PC-3 (cell line): ENCODE data around the gene EIF5A2. TPM values are rescaled to one million over a fixed set of nuclear protein-coding genes. Genes with fewer than 3 reads are reported as not detected.
"Not testable (repeated sequence)": the region's sequence is repeated elsewhere in the genome, so short reads cannot be mapped to it uniquely, and the experiment has no call there.

Source experiments
- ATAC-seq: fragments of 200-7000 bp; cut with Tn5 transposase; 2 replicates; pipeline ENCODE4 v1.9.1; 2020; ENCODE audit warnings: mild to moderate bottlenecking, moderate library complexity
- BruUV-seq: library from RNA; stranded (reverse); fragments of 400-500 nt; replicated peaks from 2 replicates; lab custom pipeline; 2021; lab: Mats Ljungman, UMichigan
- CTCF ChIA-PET: fragments of 300-600 bp; sonication (Branson Sonifier 250); formaldehyde crosslinking; loops from one replicate; lab custom pipeline; 2022; ENCODE audit warnings: antibody characterized with exemption; lab: Charles Lee
- POLR2A ChIA-PET: fragments of 300-600 bp; sonication (Branson Sonifier 250); formaldehyde crosslinking; loops from one replicate; lab custom pipeline; 2022; ENCODE audit warnings: antibody characterized with exemption; ENCODE audit not compliant: unreplicated experiment; lab: Charles Lee
- DNase-seq: peaks from one replicate; pipeline ENCODE4 v3.0.0-alpha.2; 2015
- H2AFZ ChIP-seq: fragments of 300-600 bp; sonication (generic); 2 replicates; pipeline ENCODE4 v1.6.0; 2016; ENCODE audit warnings: antibody characterized with exemption, low read length
- H3F3A ChIP-seq: fragments of 300-600 bp; sonication (generic); one replicate; pipeline ENCODE4 v1.6.0; 2017; ENCODE audit warnings: antibody characterized with exemption, low read length, control low read depth, mild to moderate bottlenecking; ENCODE audit not compliant: unreplicated experiment
- H3K27ac ChIP-seq: fragments of 300-600 bp; sonication (generic); 2 replicates; pipeline ENCODE4 v1.5.1; 2016; ENCODE audit warnings: mild to moderate bottlenecking, low read length
- H3K27me3 ChIP-seq: fragments of 300-600 bp; sonication (generic); 2 replicates; pipeline ENCODE4 v1.6.1; 2016; ENCODE audit warnings: low read length, mixed read lengths
- H3K36me3 ChIP-seq: fragments of 300-600 bp; sonication (generic); 2 replicates; pipeline ENCODE4 v1.6.1; 2016; ENCODE audit warnings: low read depth, mixed run types, low read length, mixed read lengths
- H3K4me1 ChIP-seq: fragments of 300-600 bp; sonication (generic); 2 replicates; pipeline ENCODE4 v1.5.1; 2016; ENCODE audit warnings: low read length; ENCODE audit not compliant: insufficient read depth
- H3K4me2 ChIP-seq: fragments of 300-600 bp; sonication (generic); 2 replicates; pipeline ENCODE4 v1.6.0; 2016; ENCODE audit warnings: low read length
- H3K4me3 ChIP-seq: fragments of 300-600 bp; sonication (generic); 2 replicates; pipeline ENCODE4 v1.5.1; 2016; ENCODE audit warnings: mild to moderate bottlenecking, low read length, mixed read lengths
- H3K79me2 ChIP-seq: fragments of 300-600 bp; sonication (generic); 2 replicates; pipeline ENCODE4 v1.6.1; 2017; ENCODE audit warnings: low read length, mixed read lengths
- H3K9ac ChIP-seq: fragments of 300-600 bp; sonication (generic); 2 replicates; pipeline ENCODE4 v1.6.0; 2016; ENCODE audit warnings: mild to moderate bottlenecking, low read length
- H3K9me2 ChIP-seq: fragments of 300-600 bp; sonication (generic); replicated peaks from 2 replicates; pipeline ENCODE4 v1.6.1; 2016; ENCODE audit warnings: mixed run types, low read length, mixed read lengths
- H3K9me3 ChIP-seq: fragments of 300-600 bp; sonication (generic); 2 replicates; pipeline ENCODE4 v1.6.1; 2016; ENCODE audit warnings: low read length, mixed read lengths
- H4K20me1 ChIP-seq: fragments of 300-600 bp; sonication (generic); 2 replicates; pipeline ENCODE4 v1.6.1; 2016; ENCODE audit warnings: low read length, mixed read lengths
- EZH2 ChIP-seq: fragments of 300-600 bp; sonication (generic); IDR thresholded peaks from one replicate; pipeline ENCODE4 v1.6.1; 2017; ENCODE audit warnings: antibody characterized with exemption, mild to moderate bottlenecking, low read length; ENCODE audit not compliant: unreplicated experiment
- EZH2phosphoT487 ChIP-seq: fragments of 300-600 bp; sonication (generic); IDR thresholded peaks from 2 replicates; pipeline ENCODE4 v1.6.1; 2018; ENCODE audit warnings: mild to moderate bottlenecking, antibody characterized with exemption, low read length, borderline replicate concordance
- intact Hi-C: fragments of 100-400 bp; cut with micrococcal nuclease; formaldehyde crosslinking; loops from 2 replicates; pipeline ENCODE4 v1.9.0; 2023
- total RNA-seq: library from RNA; depleted of rRNA; stranded (reverse); fragments of >200 nt; gene quantifications from 2 replicates; pipeline ENCODE4 v1.2.3, GENCODE V29; 2014
- TF ChIP-seq, protein P1 (sequence below): fragments of 300-600 bp; sonication (generic); conservative IDR thresholded peaks from 2 replicates; pipeline ENCODE4 v1.5.1; 2017; ENCODE audit warnings: antibody characterized with exemption, low read depth, mild to moderate bottlenecking, low read length

Gene EIF5A2
- total RNA-seq, 1 experiment from 2014 or later: 11.1 TPM

DNA sequence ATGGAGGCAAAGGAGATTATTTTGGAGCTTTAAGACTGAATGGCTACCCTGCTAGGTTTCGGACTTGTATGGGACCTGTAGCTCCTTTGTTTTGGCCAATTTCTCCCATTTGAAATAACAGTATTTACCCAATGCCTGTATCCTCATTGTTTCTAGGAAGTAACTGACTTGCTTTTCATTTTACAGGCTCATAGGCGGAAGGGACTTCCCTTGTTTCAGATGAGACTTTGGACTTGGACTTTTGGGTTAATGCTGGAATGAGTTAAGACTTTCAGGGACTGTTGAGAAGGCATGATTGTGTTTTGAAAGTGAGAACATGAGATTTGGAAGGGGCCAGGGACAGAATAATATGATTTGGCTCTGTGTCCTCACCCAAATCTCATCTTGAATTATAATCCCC lies 10.5 kb downstream of the EIF5A2 start:
- Histone ChIP-seq H3K27me3 (no peaks in the 10 kb centered on the region), H3K79me2 (no peaks in the 10 kb centered on the region), H3K9me2 (no peaks in the 10 kb centered on the region), H3K9ac (no peak overlapping the region), H3K36me3 (no peaks in the 10 kb centered on the region; the same call in 1 of the 2 replicates), H4K20me1 (no peaks in the 10 kb centered on the region), H3K4me3 (no peak overlapping the region), H3F3A (no peaks in the 10 kb centered on the region), H3K4me2 (no peak overlapping the region), H2AFZ (no peak overlapping the region), H3K9me3 (no peaks in the 10 kb centered on the region), H3K27ac (no peak overlapping the region), H3K4me1 (no peaks in the 10 kb centered on the region)
- ChIA-PET CTCF (no interaction called here), POLR2A (no interaction called here)
- ATAC-seq: no peak
- intact Hi-C loops: no loop called here
- no peak for DNase-seq
- TF ChIP-seq EZH2 (no peak), EZH2phosphoT487 (no peak)
- TF ChIP-seq, protein P1, sequence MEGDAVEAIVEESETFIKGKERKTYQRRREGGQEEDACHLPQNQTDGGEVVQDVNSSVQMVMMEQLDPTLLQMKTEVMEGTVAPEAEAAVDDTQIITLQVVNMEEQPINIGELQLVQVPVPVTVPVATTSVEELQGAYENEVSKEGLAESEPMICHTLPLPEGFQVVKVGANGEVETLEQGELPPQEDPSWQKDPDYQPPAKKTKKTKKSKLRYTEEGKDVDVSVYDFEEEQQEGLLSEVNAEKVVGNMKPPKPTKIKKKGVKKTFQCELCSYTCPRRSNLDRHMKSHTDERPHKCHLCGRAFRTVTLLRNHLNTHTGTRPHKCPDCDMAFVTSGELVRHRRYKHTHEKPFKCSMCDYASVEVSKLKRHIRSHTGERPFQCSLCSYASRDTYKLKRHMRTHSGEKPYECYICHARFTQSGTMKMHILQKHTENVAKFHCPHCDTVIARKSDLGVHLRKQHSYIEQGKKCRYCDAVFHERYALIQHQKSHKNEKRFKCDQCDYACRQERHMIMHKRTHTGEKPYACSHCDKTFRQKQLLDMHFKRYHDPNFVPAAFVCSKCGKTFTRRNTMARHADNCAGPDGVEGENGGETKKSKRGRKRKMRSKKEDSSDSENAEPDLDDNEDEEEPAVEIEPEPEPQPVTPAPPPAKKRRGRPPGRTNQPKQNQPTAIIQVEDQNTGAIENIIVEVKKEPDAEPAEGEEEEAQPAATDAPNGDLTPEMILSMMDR: no peak
- BruUV-seq: no TSS peak

DNA sequence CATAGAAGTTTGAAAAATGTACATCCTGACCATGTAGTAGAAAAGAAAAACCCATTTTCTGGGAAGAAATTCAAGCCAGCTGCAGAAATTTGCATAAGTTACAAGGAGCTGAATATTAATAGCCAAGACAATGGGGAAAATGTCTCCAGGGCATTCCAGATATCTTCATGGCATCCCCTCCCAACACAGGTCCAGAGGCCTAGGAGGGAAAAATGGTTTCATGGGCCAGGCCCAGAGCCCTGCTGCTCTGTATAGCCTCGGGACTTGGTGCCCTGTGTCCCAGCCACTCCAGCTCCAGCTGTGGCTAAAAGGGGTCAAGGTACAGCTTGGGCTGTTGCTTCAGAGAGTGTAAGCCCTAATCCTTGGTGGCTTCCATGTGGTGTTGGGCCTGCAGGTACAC lies 11.2 kb downstream of the EIF5A2 start:
- intact Hi-C loops, H3K27me3 ChIP-seq, H3K9ac ChIP-seq, CTCF ChIA-PET, H3K79me2 ChIP-seq, H3K4me2 ChIP-seq, H2AFZ ChIP-seq, H3K4me3 ChIP-seq, POLR2A ChIA-PET, H3K36me3 ChIP-seq, H3K9me3 ChIP-seq, H3K4me1 ChIP-seq, H4K20me1 ChIP-seq, H3K27ac ChIP-seq, DNase-seq, BruUV-seq, H3F3A ChIP-seq, ATAC-seq, H3K9me2 ChIP-seq: not testable (repeated sequence)

DNA sequence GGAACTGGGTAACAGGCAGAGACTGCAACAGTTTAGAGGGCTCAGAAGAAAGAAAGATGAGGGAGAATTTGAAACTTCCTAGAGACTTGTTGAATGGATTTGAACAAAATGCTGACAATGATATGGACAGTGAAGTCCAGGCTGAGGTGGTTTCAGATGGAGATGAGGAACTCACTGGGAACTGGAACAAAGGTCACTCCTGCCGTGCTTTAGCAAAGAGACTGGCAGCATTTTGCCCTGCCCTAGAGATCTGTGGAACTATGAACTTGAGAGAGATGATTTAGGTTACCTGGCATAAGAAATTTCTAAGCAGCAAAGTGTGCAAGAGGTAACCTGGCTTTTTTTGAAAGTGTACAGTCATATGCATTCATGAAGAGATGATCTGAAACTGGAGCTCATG lies 11.7 kb downstream of the EIF5A2 start:
- H3K9me3 ChIP-seq: no peaks in the 10 kb centered on the region
- H3K79me2 ChIP-seq: no peaks in the 10 kb centered on the region
- H3K27me3 ChIP-seq: no peaks in the 10 kb centered on the region
- CTCF ChIA-PET: no interaction called here
- H3K9ac ChIP-seq: no peak overlapping the region
- BruUV-seq: no TSS peak
- H3K9me2 ChIP-seq: no peaks in the 10 kb centered on the region
- H3K4me1 ChIP-seq: no peaks in the 10 kb centered on the region
- DNase-seq (no peak), ATAC-seq (no peak)
- H3K4me2 ChIP-seq: no peak overlapping the region
- TF ChIP-seq EZH2 (no peak), EZH2phosphoT487 (no peak)
- TF ChIP-seq, protein P1: no peak
- POLR2A ChIA-PET: no interaction called here
- no peaks in the 10 kb centered on the region for H3F3A ChIP-seq
- no peaks in the 10 kb centered on the region for H4K20me1 ChIP-seq
- H3K4me3 ChIP-seq: no peak overlapping the region
- intact Hi-C loops: no loop called here
- H3K36me3 ChIP-seq: no peaks in the 10 kb centered on the region; the same call in 1 of the 2 replicates
- no peak overlapping the region for H2AFZ ChIP-seq
- H3K27ac ChIP-seq: no peak overlapping the region

DNA sequence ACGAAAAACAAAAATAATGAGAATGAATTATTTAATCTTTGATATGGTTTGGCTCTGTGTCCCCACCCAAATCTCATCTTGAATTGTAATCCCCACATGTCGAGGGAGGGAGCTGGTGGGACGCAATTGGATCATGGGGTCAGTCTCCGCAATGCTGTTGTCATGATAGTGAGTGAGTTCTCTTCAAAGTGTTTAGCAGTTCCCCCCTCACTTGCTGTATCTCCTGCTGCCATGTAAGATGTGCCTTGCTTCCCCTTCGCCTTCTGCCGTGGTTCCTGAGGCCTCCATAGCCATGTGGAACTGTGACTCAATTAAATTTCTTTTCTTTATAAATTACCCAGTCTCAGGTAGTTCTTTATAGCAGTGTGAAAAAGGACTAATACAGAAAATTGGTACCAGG lies 12.1 kb downstream of the EIF5A2 start:
- DNase-seq, H3K27me3 ChIP-seq, H3K79me2 ChIP-seq, H3F3A ChIP-seq, BruUV-seq, intact Hi-C loops, H2AFZ ChIP-seq, H3K36me3 ChIP-seq, H3K4me1 ChIP-seq, H3K27ac ChIP-seq, H4K20me1 ChIP-seq, H3K4me2 ChIP-seq, H3K4me3 ChIP-seq, CTCF ChIA-PET, POLR2A ChIA-PET, ATAC-seq, H3K9ac ChIP-seq, H3K9me2 ChIP-seq, H3K9me3 ChIP-seq: not testable (repeated sequence)
